GM19025 (cell line): ENCODE measurements around the gene KCND2.
"Not testable (repeated sequence)": the region's sequence is repeated elsewhere in the genome, so short reads cannot be mapped to it uniquely, and the experiment has no call there.

ENCODE experiments used
- ATAC-seq: cut with Tn5 transposase; IDR thresholded peaks from one replicate; pipeline ENCODE4 v1.9.1; 2021; ENCODE audit warnings: mild to moderate bottlenecking, low read depth, moderate library complexity; ENCODE audit not compliant: unreplicated experiment

KCND2 gene

GRCh38 chr7:120732256-120732655, 459.3 kb downstream of the KCND2 start:
- ATAC-seq: no peak

DNA sequence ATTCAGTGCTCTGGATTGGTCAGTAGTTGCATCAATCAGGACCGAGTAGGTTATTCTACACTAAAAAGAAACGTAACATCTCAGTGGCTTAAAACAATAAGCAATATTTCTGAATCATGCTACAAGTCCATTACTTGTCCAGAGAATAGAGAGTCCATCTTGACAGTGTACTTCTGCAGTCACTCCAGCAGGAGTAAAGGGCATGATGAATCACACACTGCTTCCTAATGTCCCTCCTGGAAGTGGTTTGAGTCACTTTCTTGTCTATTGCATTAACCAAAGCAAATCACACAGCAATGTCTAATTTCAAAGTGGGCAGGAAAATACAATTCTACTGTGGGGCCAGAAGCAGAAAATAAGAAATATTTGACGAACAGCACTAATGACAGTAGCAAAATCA, 460.2 kb downstream of the KCND2 start:
- ATAC-seq: no peak

DNA sequence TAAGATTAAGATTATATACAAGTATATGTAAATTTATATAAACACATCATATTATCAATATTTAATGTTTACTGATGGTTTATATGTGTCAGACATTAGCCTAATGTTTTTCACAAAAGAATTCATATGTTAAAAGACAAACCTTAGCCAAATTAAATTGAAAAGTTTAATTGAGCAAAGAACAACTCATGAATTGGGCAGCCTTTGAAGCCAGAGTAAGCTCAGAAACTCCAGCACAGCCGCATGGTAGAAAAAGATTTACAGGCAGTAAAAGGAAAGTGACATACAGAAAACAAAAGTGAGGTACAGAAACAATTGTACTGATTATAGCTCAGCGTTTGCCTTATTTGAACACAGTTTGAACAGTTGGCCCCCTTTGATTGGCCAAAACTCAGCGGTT, 460.9 kb downstream of the KCND2 start:
- ATAC-seq: no peak

DNA sequence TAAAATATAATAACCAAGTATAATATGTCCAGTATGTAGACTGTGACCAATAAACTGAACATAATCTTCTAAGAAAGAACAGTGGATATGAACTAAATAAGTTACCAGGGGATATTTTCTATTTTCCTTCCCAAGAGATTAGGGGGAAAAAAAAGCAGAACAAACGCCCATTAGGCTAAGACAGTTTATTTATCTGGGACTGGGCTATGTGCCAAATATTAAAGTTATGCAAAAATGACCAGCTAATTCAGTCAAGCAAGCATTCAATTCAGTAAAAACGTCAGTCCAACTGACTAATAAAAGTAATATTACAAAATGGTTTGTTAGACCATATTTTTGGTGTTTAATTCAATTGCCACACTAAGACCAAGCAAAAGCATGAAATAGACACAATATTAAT, 462.8 kb downstream of the KCND2 start:
- ATAC-seq: no peak

DNA sequence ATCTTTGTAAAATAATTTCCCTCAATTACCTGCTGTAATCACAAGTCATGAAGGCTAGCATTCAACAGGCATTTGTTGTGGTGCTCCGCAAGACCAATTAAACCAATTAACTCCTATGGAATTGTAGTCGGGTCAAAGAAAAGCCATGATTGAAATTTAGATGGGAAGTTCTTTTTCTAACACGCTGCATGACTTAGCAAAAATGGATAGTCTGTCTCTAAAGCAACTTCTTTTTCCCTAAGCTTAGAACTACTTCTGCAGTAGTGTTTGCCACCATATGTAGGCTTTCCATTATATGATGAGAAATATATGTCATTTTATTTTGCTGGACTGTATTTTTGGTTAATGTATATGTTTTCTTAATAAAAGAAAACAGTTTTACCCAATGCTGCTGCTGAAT, 465.8 kb downstream of the KCND2 start:
- ATAC-seq: no peak

GRCh38 chr7:120740348-120740747, 467.4 kb downstream of the KCND2 start:
- ATAC-seq: no peak

DNA sequence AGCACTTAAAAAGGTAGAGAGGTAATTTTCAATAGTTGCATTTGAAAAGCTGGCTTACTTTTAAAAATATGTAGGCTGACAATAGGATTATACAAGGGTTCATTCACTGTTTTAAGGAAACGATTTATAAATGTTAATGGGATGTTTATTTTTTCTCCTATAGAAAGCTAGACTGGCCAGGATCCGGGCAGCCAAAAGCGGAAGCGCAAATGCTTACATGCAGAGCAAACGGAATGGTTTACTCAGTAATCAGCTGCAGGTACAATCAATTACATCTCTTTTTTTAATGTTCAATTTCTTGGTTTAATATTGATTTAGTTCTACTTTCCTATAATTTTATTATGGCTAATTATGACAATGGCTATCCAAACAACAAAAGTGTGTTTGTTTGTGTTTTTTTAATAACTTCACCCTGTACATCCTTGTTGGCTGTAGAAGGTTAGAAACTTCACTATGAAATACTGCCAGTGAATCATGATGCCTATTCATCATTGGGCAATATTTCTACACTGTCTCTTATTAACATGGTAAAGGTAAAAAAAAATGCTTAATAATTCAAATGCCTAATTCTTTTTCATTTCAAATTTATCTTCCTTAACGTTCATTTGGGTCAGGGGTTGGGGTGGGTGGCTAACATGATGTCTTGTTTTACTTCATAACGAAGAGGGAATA, 468.5 kb downstream of the KCND2 start:
- ATAC-seq: no peak

DNA sequence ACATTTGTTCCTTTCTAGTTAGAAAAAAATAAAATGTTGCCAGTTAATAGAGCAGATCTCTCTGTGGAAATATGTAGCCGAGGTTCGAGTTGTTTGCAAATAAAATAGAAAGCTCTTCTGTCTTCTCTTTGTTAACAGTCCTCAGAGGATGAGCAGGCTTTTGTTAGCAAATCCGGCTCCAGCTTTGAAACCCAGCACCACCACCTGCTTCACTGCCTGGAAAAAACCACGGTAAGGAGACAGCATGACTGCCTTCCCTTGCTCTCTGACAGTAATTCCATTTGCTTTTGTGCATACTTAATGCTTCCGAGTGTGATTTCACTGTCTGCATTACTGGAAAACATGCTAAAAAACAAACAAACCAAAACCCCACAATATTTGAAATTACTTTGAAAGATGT, 469.4 kb downstream of the KCND2 start:
- no peak for ATAC-seq

DNA sequence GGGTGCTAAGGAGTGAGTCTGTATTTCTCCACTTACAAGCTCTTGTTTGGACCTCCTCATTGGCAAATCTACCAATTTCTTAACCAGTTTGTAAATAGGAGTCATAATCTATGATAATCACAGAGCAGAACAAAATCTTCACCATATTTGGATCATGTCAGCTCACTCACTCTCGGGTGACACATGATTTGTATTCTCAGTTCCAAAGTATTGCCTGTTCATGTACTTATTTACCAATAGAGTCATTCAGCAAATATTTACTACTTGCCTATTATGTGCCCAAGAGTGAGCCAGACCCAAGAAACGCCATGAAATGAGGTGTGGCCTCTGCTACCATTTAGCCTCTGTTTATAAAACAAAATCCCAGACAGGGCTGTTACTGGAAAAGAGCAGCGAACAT, 470.2 kb downstream of the KCND2 start:
- no peak for ATAC-seq

GRCh38 chr7:120760050-120760449, 487.1 kb downstream of the KCND2 start:
- peak; percentile 71 for ATAC-seq

DNA sequence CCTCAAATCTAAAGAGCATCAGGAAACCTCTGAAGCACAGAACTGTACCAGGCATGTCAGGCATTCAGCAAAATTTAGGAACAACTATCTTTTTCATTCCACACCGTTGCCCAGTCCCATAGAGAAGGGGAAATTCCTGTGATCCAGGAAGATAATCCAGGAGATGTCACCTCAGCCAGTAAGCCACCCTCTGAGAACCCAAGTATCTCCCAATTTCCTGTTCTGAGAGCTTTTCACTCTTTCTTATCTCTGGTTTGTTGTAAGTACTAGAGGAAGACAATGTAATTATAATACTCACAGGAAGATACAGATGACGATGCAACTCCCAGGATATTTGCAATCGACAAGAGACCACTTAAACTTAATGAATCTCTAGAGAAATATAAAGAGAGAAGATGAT, 487.9 kb downstream of the KCND2 start:
- ATAC-seq: no peak

DNA sequence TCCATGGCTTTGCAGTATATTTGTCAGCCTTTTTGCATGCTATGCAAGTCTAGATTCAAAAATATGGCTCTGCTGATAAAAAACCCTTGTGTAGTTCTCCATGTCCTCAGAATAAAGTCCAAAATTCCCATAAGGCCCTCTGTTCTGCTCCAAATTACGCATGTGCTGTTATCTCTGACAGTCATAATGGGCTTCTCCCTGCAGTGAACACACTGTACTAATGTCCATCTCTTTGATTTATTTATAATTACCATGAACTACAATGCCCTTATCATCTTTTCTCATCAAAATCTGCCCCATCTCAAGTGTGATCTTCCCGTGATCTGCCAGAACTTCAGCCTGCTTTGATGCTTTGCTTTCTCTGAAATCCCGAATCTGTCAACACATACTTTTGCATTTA, 497.2 kb downstream of the KCND2 start:
- no peak for ATAC-seq

DNA sequence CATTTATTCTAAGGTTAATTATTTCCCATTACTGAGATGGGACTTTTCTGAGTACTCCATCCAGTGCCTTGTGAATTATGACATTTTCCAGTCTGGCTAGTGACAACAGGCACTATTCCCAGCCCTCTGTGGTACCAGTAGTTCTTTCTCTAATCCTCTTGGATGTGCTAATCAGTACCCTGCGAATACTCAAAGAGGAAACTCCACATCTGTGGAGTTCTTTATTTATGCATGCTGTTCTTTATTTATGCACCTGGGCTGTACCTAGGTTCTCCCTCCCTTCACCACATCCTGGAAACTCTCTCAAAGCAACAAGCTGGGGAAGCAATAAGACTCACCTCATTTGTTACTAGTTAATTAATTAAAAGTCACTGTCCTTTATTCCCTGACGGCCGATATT, 501.5 kb downstream of the KCND2 start:
- ATAC-seq: no peak

DNA sequence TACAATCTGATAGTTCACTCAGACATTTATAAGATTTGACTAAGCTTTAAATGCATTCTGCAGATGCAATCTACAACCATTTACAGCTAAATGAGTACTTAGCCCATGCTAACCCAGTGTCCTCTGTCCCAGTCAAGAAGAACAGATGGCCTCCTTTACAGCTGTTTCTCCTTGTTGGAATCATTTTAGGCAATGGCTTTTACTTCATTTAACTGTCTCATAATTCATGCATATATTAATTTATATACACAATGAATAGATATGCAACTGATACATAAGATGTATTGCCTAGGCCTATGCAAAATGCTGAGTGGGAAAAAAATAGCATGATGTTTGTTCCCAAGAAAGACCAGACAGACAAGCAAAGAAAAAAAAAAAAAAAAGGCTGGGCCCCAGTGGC, 502.8 kb downstream of the KCND2 start:
- ATAC-seq: no peak

DNA sequence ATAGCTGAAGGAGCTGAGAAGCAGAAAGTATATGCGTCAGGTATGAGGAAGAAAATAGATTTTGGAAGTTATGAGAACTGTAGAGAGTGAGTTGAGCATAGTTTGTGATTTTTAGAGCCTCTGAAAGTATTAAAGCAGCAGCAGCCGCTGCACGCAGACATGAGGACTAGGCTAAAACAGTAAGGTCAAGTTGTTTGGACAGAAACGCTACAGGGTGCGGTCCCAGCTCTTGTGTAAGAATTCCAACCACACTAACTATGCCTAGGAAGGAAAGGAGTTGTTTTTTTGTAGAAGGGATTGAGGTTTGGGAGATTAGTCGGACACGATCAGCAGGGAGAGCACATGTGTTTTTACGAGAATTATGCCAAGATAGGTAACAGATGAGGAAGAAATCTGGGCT, 506.1 kb downstream of the KCND2 start:
- not testable (repeated sequence) for ATAC-seq

DNA sequence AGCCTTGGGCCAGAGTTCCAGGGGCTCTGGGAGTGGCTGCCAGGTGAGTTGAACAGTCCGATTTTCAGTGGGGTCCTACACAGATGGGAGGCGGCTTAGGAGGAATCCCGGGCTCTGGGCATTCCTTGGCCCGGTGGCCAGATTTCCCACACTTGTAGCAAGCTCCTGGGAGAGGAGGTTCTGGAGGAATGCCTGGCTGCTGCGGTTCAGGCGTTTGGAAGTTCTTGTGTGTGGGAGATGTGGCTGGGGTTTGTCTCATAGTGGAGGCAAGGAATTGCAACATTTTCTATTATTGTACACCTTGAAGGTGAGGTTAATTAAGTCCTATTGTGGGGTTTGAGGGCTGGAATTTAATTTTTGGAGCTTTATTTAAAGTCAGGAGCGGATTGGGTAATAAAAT, 507.5 kb downstream of the KCND2 start:
- ATAC-seq: not testable (repeated sequence)

DNA sequence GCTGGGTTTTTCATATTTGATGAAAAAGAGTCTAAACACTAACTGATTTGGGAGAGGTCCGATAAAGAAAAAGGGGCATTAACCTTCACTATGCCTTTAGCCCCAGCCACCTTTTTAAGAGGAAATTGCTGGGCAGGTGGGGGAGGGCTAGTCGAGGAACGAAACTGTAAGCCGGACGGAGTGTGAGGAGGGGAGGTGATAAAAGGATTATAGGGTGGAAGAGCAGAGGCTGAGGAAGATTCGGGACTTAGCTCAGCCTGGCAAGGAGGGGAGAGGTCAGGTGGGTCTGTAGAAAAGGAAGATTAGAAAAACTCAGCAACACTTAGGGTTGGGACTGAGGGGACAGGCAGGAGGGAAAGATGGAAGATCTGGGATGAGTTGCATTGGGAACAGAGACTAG, 508.0 kb downstream of the KCND2 start:
- ATAC-seq: no peak

DNA sequence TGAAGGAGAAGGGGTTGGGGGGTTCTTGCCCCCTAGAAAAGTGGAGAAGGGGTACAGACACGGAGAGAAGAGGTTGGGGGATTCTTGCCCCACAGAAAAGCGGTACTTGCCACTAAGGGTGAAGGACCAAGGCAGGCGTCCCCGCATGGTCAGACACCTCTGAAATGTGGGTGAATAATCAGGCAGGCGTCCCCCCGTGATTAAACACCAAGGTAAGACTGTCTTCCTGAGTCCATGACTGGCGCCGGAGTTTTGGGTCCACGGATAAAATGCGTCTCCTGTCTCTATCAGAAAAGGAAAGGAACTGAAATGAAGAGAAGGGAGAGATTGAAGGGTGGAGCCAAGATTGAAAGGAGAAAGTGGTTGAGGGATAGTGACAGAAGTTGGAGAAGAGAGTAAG, 508.9 kb downstream of the KCND2 start:
- not testable (repeated sequence) for ATAC-seq

GRCh38 chr7:120783273-120783672, 510.3 kb downstream of the KCND2 start:
- ATAC-seq: no peak

DNA sequence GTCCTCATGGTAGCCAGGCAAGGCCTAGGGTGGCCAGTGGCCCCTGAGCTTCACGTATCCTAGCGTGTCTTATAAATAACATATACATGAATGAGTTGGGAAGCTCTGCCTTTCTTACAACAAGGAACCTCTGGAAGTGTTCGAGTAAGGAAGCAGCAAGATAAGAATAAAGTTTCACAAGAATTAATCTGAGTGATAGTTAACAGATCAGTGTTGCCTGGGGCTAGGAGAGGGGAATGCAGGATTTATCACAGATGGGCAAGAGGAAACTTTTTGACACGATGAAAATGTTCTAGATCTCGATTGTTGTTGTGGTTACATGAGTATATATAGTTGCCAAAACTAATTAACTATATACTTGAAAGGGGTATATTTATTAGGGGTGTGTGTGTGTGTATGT, 510.7 kb downstream of the KCND2 start:
- no peak for ATAC-seq

DNA sequence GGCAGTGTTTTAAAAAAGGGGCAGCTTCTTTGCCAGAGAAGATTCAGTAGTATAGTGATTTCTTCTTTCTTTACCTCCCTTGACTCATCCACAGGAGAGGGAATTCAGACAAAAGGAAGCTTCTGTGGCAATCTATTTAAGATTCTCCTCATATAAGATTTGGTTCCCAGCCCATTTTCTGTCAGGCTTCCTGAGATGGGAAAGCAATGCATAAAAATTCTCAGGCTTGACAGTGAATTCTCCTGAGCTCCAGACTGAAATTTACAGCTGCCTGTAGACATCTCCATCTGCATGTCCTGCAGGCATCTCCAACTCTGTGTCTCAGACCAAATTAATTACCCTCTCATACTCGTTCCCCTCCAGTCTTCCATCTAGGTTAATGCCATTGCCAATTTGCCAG, 512.1 kb downstream of the KCND2 start:
- no peak for ATAC-seq

DNA sequence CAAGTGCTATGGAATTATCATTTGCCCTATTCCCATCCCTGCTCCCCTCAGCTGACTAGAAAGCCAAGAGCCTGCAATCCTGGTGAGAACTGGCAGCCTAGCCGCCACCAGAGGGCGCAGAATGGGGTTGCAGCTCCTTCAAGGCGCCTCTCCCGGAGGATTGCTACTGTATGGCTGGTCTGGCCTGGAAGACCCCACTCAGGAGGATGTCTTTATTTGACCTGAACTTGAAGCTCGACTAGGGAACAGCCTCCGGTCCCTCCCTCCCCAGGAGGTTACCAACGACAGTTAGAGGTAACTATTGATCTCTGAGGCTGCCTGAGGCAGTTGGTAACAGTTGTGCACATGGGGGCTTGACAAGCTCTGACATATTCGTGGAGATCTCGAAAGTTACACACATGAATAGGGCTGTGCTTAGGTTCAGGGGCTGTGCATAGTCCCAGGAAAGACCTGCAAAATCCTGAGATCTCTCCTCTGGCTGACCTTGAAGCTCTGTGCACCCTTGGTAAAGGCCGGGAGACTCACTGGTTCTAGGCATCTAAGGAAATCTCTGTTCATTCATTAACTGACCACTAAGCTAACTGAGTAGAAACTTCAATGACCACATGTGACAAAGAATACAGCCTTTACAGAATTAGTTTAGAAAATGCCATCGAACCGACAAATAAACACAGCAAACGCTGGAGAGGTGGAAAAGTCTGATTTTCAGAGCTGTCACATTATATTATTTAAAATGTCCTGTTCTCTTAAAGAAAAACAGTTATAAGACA, 519.3 kb downstream of the KCND2 start:
- ATAC-seq: peak; percentile 86

DNA sequence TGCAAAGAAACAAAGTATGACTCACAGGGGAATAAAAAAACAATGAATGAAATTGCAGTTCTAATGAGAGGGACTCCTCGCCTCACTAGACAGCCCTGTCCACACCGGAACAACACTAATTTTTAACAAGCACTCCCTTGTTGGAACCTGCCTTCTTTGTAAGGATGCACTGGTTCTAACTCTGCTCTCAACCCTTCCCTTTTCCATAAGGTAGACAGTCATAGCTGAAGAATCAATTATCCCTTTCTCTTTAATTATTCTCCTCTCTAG, 519.8 kb downstream of the KCND2 start:
- ATAC-seq: no peak
